Measurements from ENCODE around the gene ZBTB5. TPM values are rescaled to one million over a fixed set of nuclear protein-coding genes. Genes with fewer than 3 reads are reported as not detected.

Gene ZBTB5
- total RNA-seq, 1 donor from 2014 or later, result 6.3 TPM

DNA sequence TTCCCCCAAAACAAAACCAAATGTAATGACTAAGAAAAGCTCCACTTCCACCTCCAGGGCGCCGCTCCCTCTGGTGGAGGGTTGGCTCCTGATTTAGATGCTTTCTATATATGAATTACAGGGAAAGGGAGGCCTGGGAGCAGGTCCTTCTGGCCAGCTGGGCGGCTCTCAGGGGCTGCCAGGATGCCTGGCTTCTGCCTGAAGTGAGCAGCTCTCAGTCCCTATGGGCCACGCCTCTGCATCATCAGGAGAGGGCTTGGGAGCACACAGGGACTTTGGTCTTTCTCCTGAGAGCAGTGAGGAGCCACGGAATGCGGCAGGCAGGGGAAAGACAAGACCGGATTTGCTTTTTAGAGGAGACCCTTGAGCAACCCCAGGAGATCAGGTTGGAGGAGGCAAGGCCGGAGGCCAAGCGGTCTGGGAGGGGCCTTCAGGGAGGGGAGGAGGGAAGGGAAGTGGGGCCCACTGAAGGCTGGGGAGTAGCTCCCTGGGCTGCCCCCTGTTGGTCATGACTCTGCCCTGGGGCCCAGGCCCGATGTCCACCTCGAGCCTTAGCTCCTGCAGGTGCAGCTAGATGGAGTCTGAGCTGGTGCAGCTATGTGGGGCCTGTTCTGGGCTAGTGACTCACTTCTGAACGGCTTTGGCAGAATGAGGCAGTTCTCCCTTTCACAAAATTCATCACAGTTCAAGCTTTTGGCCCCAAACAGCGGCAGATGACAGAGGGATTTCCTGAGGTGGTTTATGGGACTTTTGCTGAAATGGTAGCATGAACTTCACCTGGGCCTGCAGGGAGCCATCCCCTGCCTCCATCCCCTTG is 54.1 kb downstream of the ZBTB5 start:
- no peak overlapping the region for H3K4me3 ChIP-seq (ENCODE audit: low read depth, low read length)
- no peak for DNase-seq (ENCODE audit: low read depth)
- TF ChIP-seq, protein P1, sequence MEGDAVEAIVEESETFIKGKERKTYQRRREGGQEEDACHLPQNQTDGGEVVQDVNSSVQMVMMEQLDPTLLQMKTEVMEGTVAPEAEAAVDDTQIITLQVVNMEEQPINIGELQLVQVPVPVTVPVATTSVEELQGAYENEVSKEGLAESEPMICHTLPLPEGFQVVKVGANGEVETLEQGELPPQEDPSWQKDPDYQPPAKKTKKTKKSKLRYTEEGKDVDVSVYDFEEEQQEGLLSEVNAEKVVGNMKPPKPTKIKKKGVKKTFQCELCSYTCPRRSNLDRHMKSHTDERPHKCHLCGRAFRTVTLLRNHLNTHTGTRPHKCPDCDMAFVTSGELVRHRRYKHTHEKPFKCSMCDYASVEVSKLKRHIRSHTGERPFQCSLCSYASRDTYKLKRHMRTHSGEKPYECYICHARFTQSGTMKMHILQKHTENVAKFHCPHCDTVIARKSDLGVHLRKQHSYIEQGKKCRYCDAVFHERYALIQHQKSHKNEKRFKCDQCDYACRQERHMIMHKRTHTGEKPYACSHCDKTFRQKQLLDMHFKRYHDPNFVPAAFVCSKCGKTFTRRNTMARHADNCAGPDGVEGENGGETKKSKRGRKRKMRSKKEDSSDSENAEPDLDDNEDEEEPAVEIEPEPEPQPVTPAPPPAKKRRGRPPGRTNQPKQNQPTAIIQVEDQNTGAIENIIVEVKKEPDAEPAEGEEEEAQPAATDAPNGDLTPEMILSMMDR (conservative IDR thresholded peaks at IDR 0.05; ENCODE audit: low read depth, low read length), result peak; percentile 48

DNA sequence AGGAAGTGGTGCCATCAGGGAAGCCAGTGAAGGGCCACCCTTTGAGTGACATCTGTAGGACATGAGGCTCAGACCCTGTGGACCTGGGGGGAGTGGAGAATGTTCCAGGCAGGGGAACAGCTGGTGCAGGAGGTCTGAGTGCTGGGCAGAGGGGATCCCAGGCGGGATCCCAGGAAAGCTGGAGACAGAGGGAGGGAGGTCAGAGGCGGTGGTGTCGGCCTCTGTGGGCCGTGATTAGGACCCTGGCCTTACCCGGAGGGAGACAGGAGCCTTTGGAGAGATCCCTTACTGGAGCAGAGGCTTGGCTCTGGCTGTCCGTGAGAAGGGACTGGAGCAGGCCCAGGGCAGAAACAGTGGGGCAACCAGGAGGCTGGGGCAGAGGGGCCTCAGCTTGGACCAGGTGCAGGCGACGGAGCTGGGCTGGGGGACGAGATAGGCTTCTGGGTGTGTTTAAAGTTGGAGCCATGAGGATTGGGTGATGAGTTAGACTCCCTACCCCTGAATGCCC is 54.8 kb downstream of the ZBTB5 start:
- H3K4me3 ChIP-seq (ENCODE audit: low read depth, low read length), result no peak overlapping the region
- no peak for DNase-seq (ENCODE audit: low read depth)
- TF ChIP-seq, protein P1 (conservative IDR thresholded peaks at IDR 0.05; ENCODE audit: low read depth, low read length), result no peak

DNA sequence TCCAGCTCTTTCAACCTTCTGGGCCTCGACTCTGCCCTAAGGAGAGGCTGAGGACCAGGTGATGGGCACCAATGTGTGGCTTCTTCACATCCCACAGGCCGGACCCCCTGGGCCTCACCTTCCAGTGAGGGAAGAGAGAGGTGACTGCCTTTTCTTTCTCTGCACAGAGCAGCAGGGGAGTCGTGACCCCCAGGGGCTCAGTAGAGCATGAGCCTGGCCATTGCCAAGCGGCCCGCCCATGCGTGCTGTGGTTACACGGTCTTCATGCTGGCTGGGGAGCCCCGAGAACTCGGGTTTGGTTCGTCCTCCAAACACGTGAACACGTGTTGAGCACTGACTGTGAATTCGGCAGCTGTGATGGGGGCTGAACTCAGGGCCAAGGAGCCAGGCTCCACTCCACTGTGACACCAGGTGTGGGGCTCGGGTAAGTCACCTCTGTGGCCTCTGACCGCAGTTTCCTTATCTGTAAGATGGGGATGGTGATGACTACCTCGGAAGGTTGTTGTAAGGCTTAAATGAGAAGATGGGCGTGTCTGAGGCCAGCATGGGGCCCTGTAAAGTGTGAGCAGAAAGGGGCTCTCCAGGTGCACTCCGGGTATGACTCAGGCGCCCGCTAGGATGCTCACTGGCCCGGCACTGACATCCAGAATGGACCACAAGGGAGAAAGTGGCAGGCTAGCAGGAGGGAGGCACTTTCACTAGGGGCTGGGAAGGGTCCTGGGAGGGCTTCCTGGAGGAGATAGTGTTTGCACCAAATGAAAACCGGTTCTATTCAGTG is 56.1 kb downstream of the ZBTB5 start:
- DNase-seq (ENCODE audit: low read depth), result no peak
- TF ChIP-seq, protein P1 (conservative IDR thresholded peaks at IDR 0.05; ENCODE audit: low read depth, low read length), result no peak
- no peak overlapping the region for H3K4me3 ChIP-seq (ENCODE audit: low read depth, low read length)

DNA sequence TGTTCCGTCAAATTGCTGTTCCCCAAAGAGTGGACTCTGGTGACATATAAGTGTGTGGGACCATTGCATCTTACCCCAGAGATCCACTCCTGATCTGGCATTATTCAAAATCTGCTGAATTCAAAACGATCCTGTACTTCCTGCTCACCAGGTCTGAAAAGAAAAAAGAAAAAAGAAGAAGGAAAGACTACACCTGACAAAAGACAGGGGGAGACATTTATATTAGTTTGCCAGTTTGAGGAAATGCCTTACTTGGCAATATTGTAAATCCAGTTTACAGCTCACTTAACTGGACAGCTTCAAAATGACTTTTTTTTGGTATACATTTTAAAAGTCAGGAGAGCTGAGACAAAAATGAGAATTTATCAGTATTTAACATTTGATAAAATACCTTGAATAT is 57.8 kb downstream of the ZBTB5 start:
- H3K4me3 ChIP-seq (ENCODE audit: low read depth, low read length), result no peak overlapping the region
- DNase-seq (ENCODE audit: low read depth), result no peak
- TF ChIP-seq, protein P1 (conservative IDR thresholded peaks at IDR 0.05; ENCODE audit: low read depth, low read length), result peak; percentile 54

DNA sequence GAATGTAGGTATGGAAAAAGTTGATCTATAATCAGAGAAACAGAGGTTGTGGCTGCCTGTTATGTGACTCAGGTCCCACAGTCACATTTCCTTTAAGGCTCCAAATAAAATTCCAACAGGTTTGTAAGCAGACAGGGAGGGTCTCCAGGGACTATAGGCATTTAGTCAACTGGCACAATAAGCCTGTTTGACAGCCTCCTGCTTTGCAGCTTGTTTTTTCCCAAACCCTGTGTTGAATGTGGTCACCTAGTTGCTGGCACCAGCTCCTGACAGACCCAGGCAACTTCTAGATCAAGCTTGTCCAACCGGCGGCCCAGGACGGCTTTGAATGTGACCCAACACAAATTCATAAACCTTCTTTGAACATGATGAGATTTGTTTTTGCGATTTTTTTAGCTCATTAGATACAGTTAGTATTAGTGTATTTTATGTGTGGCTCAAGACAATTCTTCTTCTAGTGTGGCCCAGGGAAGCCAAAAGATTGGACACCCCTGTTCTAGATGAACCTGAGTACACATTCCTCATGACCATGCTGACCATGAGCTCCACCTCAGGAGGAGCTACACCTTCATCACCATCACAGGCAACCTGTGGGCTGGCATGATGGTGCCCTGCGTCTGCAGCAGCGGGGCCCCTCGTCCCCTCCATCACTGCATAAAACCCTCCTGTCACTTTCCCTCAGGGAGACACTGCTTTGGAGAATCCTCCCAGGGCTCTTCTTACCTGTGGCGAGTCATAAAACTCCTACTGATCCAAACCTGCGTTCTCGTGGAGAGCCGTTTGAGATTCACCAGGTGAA is 58.4 kb downstream of the ZBTB5 start:
- TF ChIP-seq, protein P1 (conservative IDR thresholded peaks at IDR 0.05; ENCODE audit: low read depth, low read length), result no peak
- no peak for DNase-seq (ENCODE audit: low read depth)
- no peak overlapping the region for H3K4me3 ChIP-seq (ENCODE audit: low read depth, low read length)

DNA sequence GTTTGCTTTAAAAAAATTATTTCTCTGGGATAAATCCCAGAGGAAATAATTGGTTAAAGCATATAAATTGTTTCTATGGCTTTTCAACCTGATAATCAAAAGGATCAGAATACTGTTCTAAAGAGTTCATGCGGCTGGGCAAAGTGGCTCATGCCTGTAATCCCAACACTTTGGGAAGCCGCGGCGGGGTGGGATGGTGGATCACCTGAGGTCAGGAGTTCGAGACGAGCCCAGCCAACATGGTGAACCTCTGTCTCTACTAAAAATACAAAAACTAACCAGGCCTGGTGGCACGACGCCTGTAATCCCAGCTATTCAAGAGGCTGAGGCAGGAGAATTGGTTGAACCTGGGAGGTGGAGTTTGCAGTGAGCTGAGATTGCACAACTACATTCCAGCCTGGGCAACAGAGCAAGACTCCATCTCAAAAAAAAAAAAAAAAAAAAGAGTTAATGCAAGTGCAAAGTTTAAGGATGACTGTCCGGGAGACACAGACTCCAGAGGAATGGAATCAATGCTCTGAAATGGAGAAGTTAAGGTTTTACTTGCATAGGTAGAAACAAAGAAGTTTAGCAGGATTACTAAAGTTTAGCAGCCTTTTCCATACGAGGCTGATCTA is 59.4 kb downstream of the ZBTB5 start:
- DNase-seq (ENCODE audit: low read depth), result no peak
- H3K4me3 ChIP-seq (ENCODE audit: low read depth, low read length), result no peak overlapping the region
- TF ChIP-seq, protein P1 (conservative IDR thresholded peaks at IDR 0.05; ENCODE audit: low read depth, low read length), result no peak

Measured in epithelial cell of proximal tubule (primary cell).